Pancreas (tissue), 10 donors: ENCODE results near the gene RAB40AL. TPM values are rescaled to one million over a fixed set of nuclear protein-coding genes. Genes with fewer than 3 reads are reported as not detected.
"Not testable (repeated sequence)": the region's sequence is repeated elsewhere in the genome, so short reads cannot be mapped to it uniquely, and the experiment has no call there.

Source experiments
- ATAC-seq, 4 donors: fragments of 200-7000 bp; cut with Tn5 transposase; one replicate each; pipeline versions ENCODE4 v1.8.0 to v1.9.1; 2020; ENCODE audit warnings: mild to moderate bottlenecking in 4 of 4, moderate library complexity in 4 of 4
- DNase-seq, 6 donors: peaks; one replicate each; pipeline ENCODE4 v3.0.0-alpha.2; 2020
- FAIRE-seq: peaks from 2 replicates; lab custom pipeline; 2012; peaks lifted over from hg19 to GRCh38; lab: Jason Lieb, UNC
- H3K27ac ChIP-seq, 4 donors: fragments of 200-600 bp; sonication (generic); 1 replicate in 3 of 4; 2 replicates in 1 of 4; pipeline versions ENCODE4 v1.5.0 to v1.8.0; 2020
- H3K27me3 ChIP-seq, 4 donors: fragments of 200-600 bp; one replicate each; pipeline ENCODE4 v1.8.0; 2021
- H3K36me3 ChIP-seq, 3 donors: fragments of 200-600 bp; sonication (generic) in 1 of 3; one replicate each; pipeline versions ENCODE4 v1.5.0 to v1.8.0; 2020 to 2021
- H3K4me1 ChIP-seq, 3 donors: fragments of 200-600 bp; one replicate each; pipeline ENCODE4 v1.8.0; 2021
- H3K4me3 ChIP-seq, 4 donors: fragments of 200-600 bp; sonication (generic) in 2 of 4; one replicate each; pipeline versions ENCODE4 v1.5.0 to v1.8.0; 2020 to 2021
- H3K9me3 ChIP-seq, 4 donors: fragments of 200-600 bp; one replicate each; pipeline ENCODE4 v1.8.0; 2021
- WGBS, 2 donors: extraction: QIAGEN DNeasy Blood & Tissue Kit; methylation state at CpG; one replicate each; pipeline ENCODE4 v1.1.7; 2013; 5-methylcytosine and 5-hydroxymethylcytosine counted together
- intact Hi-C, 3 donors: fragments of 100-400 bp; cut with DNase I; formaldehyde crosslinking; loops; one replicate each; pipeline versions ENCODE4 v1.11.1 to v1.14.2; 2022
- polyA plus RNA-seq, 2 donors: library from polyadenylated mRNA; stranded (reverse); fragments of 200-250 nt; gene quantifications; one replicate each; pipeline ENCODE4 v1.2.3, GENCODE V29; 2013
- total RNA-seq, 6 donors: library from RNA; stranded (reverse); fragmentation: NEBNext Ultra II Directional in 4 of 6; extraction: Animal tissue kit (Norgen Biotek cat#: 25700) in 4 of 6; gene quantifications; one replicate each; pipeline versions ENCODE4 v1.2.1 to v1.2.4, GENCODE V29; 2021 to 2023
- TF ChIP-seq, protein P1 (sequence below), 4 donors: fragments of 200-600 bp; sonication (generic) in 3 of 4; IDR thresholded peaks; one replicate each; pipeline versions ENCODE4 v1.5.0 to v1.8.0; 2021; ENCODE audit warnings: antibody characterized with exemption in 4 of 4
- donor health status: healthy with polysubstance abuse.
- donor health status: DM: no; HTN: no; CAD: no; lungs with moderate emphysema.
- donor health status: DM: no; HTN: no; CAD: no.
- donor health status: control.
- donor health status: control.
- donor health status: Bipolar disorder and iron deficiency.
- donor health status: DM: yes; HTN: yes; CAD: no.
- donor health status: DM: no; HTN: no; CAD: no.
- donor health status: DM: no; HTN: no; CAD: no.
- donor health status: DM: yes; HTN: yes; CAD: no.

Gene RAB40AL, protein sequence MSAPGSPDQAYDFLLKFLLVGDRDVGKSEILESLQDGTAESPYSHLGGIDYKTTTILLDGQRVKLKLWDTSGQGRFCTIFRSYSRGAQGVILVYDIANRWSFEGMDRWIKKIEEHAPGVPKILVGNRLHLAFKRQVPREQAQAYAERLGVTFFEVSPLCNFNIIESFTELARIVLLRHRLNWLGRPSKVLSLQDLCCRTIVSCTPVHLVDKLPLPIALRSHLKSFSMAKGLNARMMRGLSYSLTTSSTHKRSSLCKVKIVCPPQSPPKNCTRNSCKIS
- total RNA-seq = under 1 TPM in 5 of 6 donors, not detected in 1; 0.40 to 0.98 (median 0.65) TPM
- polyA plus RNA-seq = under 1 TPM; 0.21 to 0.68 TPM

DNA sequence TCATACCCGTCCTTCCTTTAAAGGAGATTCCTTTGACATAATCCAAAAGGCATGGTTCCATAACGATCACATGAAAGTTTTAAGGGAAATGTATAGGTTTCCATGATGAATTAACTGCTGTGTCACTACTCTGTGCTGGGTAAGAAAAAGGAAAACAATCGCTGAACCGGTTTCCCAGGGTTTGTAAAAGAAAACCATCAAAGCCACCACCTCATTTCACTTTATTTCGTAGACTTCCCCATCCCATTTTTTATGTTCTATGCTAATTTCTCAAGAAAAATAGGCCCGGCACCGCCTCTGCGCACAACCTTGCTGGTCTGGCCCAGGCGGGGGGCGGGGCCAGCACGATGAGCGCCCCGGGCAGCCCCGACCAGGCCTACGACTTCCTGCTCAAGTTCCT is at the start of gene RAB40AL:
RAB40AL (plus strand) TSS at position 301 of the 400 bp plus-strand sequence; CDS start at position 348, 47 bp downstream.
- H3K4me3 ChIP-seq, H3K27me3 ChIP-seq, ATAC-seq, H3K27ac ChIP-seq, H3K36me3 ChIP-seq, H3K4me1 ChIP-seq, H3K9me3 ChIP-seq, intact Hi-C loops, DNase-seq, FAIRE-seq: not testable (repeated sequence)
- WGBS, 2 donors = 69 to 90% methylated on average over 15 of the region's 15 CpGs

DNA sequence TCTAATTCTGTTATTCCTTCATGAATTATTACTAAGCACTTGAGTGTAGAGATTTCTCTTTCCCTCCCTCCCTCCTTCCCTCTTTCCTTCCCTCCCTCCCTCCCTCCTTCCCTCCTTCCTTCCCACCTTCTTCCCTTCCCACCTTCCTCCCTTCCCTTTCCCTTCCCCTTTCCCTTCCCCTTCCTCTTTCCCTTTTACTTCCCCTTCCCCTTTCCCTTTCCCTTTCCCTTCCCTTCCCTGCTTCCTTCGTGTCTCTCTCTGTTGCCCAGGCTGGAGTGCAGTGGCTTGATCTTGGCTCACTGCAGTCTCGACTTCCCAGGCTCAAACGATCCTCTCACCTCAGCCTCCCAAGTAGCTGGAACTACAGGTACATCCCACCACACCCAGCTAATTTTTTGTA is 49.4 kb upstream of the RAB40AL start:
- 48 to 83% methylated on average over 3 of the region's 3 CpGs for WGBS, 2 donors
- no peaks in the 10 kb centered on the region for H3K9me3 ChIP-seq
- FAIRE-seq = no peak

GRCh38 chrX:102892103-102892502 is 45.0 kb upstream of the RAB40AL start:
- FAIRE-seq (peak; percentile 9), DNase-seq (no peak), ATAC-seq (no peak)
- no peaks in the 10 kb centered on the region for H3K36me3 ChIP-seq
- H3K9me3 ChIP-seq = no peaks in the 10 kb centered on the region
- H3K4me3 ChIP-seq = no peak overlapping the region
- no peak overlapping the region for H3K27ac ChIP-seq
- 83 to 98% methylated on average over 1 of the region's 1 CpG for WGBS, 2 donors
- TF ChIP-seq, protein P1, sequence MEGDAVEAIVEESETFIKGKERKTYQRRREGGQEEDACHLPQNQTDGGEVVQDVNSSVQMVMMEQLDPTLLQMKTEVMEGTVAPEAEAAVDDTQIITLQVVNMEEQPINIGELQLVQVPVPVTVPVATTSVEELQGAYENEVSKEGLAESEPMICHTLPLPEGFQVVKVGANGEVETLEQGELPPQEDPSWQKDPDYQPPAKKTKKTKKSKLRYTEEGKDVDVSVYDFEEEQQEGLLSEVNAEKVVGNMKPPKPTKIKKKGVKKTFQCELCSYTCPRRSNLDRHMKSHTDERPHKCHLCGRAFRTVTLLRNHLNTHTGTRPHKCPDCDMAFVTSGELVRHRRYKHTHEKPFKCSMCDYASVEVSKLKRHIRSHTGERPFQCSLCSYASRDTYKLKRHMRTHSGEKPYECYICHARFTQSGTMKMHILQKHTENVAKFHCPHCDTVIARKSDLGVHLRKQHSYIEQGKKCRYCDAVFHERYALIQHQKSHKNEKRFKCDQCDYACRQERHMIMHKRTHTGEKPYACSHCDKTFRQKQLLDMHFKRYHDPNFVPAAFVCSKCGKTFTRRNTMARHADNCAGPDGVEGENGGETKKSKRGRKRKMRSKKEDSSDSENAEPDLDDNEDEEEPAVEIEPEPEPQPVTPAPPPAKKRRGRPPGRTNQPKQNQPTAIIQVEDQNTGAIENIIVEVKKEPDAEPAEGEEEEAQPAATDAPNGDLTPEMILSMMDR (IDR thresholded peaks at IDR 0.05) = no peak
- intact Hi-C loops = no loop called here
- H3K4me1 ChIP-seq = no peaks in the 10 kb centered on the region
- peaks cover 0 to 6% (median 0%) of the 10 kb centered on the region in 4 donors for H3K27me3 ChIP-seq

More for the DNA sequence above, 49.4 kb upstream of the RAB40AL start:
- ATAC-seq (no peak), DNase-seq (no peak)
- H3K27ac ChIP-seq = no peak overlapping the region
- peaks cover 0 to 6% (median 0%) of the 10 kb centered on the region in 4 donors for H3K27me3 ChIP-seq
- TF ChIP-seq, protein P1 (IDR thresholded peaks at IDR 0.05) = no peak
- intact Hi-C loops = no loop called here
- H3K36me3 ChIP-seq = no peaks in the 10 kb centered on the region
- no peak overlapping the region for H3K4me3 ChIP-seq
- no peaks in the 10 kb centered on the region for H3K4me1 ChIP-seq

DNA sequence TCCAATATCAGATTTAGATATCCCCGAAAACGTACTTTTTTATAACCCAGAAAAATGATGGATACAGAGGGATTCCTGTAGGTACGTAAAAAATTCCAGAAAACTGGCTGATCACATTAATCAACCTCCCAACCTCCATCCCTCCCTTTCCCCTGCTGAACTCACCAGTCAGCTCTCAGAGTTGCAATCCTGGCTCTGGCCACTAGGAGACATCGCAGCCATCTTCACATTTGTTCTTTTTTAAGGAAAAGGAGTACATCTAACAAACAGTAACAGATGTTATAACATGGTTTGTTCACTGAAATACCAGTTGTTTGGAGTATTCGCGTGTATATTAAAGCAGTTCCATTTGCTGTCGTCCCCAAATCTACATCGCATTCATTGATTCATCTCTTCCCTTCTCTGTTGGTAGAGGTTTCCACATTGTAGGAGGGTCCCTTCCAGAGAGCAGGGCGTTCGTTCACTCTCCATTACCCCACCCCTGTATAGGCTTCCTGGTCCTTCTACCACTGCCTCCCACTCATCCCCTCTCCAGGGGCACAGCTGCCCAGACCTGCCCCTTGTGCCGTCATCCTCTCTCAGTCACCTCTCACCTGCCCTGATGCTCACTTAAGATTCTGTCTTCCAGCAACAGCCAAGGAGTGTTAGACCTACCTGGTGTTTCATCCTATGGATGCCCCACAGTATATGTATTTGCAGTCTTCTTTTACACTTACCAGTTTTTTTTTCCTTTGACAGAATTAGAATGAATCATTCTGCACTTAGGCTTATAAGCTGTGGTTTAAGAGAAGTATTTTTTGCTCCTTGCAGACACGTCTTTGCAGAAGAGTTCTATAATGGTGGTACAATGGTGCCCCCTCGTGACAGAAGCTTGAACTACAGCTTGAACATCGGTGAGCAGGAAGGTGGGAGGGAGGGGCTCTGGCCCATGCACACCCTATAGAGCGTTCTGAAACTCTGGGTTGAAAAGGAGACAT is 36.8 kb upstream of the RAB40AL start:
- 27 to 30% methylated on average over 15 of the region's 15 CpGs for WGBS, 2 donors
- TF ChIP-seq, protein P1 (IDR thresholded peaks at IDR 0.05) = peak; percentile 32 to 59 (median 54)
- Histone ChIP-seq H3K4me3 (no peak overlapping the region), H3K4me1 (no peaks in the 10 kb centered on the region), H3K27ac (no peak overlapping the region), H3K36me3 (no peaks in the 10 kb centered on the region), H3K9me3 (no peaks in the 10 kb centered on the region), H3K27me3 (no peaks in the 10 kb centered on the region)
- intact Hi-C loops = no loop called here
- ATAC-seq = peak; percentile 80 to 94 (median 91)
- peak; percentile 82 for FAIRE-seq
- peak; percentile 25 to 76 (median 57) for DNase-seq

DNA sequence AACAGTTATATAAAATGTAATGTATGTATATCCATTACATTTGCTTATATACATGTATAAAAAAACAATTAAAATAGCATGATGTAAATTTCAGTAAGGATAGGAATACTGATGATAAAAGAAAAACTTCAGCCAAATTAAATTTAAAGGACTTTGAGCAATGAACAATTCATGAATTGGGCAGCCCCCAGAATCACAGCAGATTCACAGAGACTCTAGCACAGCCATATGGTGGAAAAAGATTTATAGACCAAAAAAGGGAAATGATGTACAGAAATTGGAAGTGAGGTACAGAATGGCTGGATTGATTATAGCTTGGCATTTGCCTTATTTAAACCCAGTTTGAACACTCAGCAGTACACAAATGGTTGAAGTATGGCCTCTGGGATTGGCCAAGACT is 34.7 kb upstream of the RAB40AL start:
- ATAC-seq (no peak), FAIRE-seq (no peak), DNase-seq (no peak)
- TF ChIP-seq, protein P1 (IDR thresholded peaks at IDR 0.05) = no peak
- intact Hi-C loops = no loop called here
- no peak overlapping the region for H3K27ac ChIP-seq
- no peak overlapping the region for H3K4me3 ChIP-seq
- H3K36me3 ChIP-seq = peaks cover 0 to 4% (median 0%) of the 10 kb centered on the region in 3 donors
- no peaks in the 10 kb centered on the region for H3K9me3 ChIP-seq
- no peaks in the 10 kb centered on the region for H3K27me3 ChIP-seq
- H3K4me1 ChIP-seq = no peaks in the 10 kb centered on the region
